Measurements from ENCODE around the gene OR52K1.
"Not testable (repeated sequence)": the region's sequence is repeated elsewhere in the genome, so short reads cannot be mapped to it uniquely, and the experiment has no call there.

The OR52K1 gene

DNA sequence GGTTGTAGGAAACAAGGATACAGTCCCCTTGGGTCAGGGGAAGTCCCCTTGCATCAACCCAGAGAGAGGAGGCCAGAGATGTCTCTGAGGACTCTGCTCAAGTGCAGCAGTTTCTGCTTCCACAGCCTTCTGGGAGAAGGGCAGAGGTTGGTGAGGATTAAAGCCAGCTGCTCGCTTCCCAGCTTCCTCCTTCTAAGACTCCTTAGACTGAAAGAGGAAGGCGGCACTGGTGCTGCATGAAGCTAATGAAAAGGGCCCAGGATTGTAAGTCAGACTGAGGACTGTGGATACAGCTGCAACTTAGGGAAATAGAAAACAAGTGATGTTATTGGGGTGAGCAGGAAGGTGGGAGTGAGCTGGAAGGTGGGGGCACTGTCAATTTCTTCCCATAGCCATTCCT, at the start of gene OR52K1:
Gene OR52K1, plus strand, starts transcription at position 202 of the 400 bp plus-strand sequence. CDS start 6,255 bp downstream, outside the sequence.
- no peak for DNase-seq

DNA sequence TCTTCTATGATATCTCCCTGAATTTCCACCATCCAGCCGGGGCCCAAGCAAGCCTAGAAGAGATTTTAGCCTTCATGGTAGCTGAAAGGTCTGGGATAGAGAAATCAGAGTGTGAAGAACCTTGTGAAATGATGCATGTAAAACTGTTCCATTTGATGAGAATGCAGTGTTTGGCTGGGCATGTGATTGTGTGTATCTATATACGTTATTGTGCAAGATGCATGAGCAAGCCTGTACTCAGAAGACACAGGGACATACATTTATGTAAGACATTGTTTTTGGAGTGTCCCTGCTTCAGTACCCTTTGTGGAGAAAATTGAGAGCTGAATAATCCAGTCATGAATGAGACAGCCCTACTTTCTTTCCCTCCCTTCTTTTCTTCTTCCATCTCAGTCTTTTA, 48.6 kb upstream of the OR52K1 start:
- no peak for DNase-seq

DNA sequence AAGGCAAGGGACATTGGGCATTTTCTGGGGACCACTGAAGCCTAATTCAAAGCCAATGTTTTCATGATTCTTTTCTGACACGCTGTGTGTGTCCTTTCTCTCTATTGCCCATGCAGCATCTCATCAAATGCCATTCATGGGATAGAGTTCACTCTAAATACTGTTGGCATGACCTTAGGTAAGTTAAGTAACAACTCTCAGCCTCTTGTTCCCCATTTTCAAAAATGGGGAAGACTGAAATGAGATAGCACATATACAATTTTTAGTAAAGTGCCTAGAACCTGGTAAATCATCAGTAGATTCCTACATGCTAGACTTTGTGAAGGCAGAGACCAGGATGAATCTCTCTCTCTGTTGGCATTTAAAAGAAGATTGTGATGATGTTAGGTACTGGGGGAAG, 46.0 kb upstream of the OR52K1 start:
- DNase-seq = no peak

DNA sequence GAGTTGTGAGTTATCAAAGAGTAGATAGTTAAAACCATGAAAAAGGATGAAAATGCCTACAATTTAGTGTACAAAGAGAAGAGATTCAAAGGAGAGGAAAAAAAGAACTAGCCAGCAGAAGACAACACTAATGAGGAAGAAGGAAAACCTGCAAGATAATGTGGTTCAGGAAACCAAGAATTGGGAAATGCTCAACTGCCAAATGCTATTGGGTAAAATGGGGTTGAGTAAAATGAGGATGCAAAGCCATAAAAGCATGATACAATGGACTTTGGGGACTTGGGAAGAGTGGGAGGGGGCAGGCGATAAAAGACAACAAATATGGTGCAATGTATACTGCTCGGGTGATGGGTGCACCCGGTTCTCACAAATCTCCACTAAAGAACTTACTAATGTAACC, 40.9 kb upstream of the OR52K1 start:
- no peak for DNase-seq

DNA sequence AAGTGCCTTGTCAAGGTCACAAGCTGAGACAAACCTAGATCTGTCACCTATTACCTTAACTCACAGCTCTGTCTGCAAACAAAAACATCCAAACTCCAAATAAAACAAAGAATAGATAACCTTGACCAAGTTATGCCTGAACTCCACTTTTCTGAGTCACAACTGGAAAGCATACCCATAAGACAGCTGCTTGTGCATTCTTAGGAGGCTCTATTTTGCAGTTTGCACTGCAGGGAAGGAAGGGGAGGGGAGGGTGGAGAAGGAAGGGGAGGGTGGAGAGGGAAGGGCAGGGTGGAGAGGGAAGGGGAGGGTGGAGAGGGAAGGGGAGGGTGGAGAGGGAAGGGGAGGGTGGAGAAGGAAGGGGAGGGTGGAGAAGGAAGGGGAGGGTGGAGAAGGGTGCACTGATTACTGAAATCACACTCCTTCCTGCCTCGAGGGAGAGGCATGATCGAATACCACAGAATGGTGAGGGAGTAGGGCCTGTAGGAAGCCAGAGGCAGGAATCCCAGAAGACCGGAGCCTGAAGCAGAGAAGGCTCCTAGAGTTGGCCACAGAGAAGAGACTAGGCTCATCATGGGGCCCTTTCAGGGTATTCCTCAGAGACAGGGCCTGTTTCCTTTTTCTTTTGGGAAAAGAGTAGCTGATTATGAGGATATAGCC, 39.1 kb upstream of the OR52K1 start:
- DNase-seq = no peak

DNA sequence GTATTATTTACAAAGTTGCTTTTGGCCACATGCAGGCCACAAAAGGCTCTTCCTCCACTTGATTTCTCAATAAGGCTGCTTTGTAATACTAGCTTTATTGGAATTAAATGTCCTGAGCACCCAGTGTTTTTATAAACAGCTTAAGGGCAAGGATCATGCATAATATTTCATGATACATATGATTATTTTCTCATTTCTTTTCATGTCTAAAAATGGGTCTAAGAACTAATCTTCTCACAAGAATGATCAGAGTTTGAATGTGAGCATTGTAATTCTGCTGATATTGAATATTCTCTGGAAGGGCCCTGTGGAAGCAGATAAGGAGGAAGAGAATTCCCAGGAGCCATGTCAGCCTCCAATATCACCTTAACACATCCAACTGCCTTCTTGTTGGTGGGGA, 33.5 kb upstream of the OR52K1 start, which contains the start of gene OR52K2:
Gene OR52K2, plus strand, starts transcription at position 301 of the 400 bp plus-strand sequence. Its CDS starts 45 bp downstream, at position 346.
- no peak for DNase-seq

DNA sequence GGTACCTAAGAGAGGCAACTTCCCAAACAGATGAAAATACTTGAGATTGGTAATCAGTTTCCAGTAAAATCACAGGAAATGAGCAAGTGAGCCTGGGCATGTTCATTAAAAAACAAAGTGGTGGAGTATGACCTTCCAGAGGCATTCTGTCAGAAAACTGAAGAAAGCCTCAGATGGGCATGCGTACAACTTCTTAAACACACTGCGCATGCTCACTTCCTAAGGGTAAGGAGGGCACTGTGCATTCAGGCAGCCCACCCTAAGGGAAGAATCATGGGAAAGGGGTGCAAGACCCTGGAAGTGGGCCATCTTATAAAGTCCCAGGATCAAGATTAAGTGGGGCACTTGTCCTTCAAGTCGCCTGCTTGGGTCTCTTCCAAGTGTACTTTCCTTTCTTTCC, 29.3 kb upstream of the OR52K1 start:
- no peak for DNase-seq

DNA sequence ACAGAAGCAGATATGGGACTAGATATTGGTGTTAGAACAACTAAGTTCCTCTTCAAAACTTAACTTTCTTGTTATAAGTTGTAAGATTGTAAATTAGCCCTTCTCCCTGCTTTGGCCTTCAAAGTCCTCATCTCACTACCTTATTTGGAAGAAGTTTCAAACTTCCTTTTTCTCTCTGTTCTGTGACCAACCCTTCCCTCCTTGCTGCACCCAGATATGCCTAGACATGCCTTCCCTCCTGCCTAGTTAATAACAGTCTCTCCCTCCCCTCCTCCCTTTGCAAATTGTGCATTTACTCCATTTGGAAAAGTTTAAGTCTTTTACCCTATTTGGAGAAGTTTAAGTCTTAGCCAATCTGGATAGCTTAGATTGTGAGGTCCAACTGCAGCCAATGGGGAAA, 28.4 kb upstream of the OR52K1 start:
- DNase-seq = no peak

DNA sequence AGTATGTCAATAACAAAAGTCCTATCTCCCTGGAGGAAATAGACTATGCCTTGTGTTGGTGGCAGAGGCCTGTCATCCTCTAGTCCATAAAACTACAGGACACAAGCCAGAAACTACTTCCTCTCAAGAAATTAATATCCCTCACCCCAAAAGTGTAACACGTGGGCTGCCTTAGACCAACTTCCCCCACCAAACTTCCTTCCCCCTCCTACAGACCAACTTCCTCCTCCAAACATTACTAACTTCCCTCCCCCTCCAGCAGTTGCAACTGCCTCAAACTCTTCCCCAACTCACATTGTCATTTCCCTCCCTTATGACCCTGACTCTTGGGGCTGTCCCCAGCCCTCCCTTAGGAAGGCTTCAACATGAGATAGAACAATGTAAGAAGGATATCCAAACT, 27.0 kb upstream of the OR52K1 start:
- DNase-seq = peak; percentile 16

DNA sequence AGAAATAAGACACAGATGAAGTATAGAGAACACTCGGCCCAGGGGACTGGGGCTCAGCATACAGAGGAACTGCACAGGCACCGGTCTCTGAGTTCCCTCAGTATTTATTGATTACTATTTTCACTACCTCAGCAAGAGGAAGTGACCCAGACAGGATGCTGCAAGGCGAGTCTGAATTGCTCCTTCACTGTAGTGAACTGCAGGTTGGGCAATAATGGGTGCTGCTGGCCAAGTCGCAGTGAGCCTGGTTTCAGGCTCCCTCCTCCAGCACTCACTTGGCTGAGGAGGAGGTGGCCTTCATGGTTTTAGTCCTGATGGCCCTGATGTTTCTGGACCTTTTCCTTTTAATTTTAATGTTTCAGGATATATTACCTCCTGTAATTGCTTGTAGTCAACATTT, 22.9 kb upstream of the OR52K1 start:
- peak; percentile 10 for DNase-seq

DNA sequence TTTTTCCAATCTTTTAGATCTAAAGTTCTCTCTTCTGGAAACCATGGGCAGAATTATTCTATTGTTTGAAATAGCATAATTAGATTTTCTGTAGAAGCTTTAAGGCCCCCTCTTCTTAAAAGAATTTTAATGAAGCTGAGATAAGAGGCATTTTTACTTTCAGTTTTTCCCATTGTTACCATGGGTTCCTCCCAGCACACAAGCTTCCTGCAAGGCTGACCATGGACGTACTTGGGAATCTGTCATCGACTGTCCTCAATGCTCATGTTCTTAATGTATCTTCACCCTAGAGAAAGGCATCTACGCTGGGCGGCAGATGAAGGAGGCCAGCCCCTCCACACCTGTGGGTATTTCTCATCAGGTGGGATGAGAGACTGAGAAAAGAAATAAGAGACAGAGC, 22.3 kb upstream of the OR52K1 start:
- no peak for DNase-seq

DNA sequence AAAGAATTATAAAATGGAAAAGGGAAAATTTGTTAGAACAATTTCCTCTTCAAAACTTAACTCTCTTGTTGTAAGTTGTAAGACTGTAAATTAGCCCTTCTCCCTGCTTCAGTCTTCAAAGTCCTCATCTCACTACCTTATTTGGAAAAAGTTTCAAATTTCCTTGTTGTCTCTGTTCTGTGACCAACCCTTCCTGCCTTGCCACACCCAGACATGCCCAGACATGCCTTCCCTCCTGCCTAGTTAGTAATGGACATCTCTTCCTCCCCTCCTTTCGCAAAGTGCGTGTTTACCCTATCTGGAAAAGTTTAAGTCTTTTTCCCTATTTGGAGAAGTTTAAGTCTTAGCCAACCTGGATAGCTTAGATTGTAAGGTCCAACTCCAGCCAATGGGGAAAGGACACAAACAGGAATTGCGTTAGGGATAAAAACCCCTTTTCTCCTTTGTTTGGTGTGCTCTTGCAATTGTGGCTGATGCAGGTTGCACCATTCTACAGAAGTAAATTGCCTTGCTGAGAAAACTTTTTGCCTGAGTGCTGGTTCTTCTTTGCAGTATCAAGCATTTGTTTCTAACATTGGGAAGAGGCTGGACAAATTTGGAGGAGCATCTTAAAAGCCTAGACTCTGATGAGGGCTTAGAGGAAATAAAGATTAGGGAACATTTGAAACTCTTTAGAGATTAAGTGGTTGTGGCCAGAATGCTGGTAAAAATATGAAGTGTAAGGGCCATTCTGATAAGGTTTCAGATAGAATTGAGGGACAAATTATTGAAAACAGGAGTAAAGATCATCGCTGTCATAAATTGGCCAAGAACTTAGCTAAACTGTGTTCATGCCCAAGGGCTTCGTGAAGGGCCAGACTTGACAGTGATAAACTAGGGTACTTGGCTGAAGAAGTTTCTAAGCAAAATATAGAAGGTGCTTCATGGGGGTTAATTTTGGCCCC, 18.0 kb upstream of the OR52K1 start:
- no peak for DNase-seq

DNA sequence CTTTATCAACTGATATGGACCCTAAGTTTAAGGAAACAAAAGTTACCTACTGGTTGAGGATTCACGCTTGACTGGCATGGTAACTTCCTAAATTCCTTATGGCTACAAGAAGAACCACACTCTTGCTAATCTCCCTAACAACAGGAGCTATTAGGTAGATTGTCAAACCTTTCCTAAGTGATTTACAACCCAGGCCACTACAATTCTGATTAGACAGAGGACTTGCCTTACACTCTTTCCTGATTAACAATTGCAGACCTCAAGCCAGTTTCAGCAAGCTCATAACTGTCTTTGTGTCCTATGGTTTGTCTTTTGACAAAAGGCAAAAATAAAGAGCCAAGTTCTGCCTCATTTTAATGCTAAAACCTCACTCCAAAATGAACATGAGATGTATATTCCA, 17.0 kb upstream of the OR52K1 start:
- no peak for DNase-seq

DNA sequence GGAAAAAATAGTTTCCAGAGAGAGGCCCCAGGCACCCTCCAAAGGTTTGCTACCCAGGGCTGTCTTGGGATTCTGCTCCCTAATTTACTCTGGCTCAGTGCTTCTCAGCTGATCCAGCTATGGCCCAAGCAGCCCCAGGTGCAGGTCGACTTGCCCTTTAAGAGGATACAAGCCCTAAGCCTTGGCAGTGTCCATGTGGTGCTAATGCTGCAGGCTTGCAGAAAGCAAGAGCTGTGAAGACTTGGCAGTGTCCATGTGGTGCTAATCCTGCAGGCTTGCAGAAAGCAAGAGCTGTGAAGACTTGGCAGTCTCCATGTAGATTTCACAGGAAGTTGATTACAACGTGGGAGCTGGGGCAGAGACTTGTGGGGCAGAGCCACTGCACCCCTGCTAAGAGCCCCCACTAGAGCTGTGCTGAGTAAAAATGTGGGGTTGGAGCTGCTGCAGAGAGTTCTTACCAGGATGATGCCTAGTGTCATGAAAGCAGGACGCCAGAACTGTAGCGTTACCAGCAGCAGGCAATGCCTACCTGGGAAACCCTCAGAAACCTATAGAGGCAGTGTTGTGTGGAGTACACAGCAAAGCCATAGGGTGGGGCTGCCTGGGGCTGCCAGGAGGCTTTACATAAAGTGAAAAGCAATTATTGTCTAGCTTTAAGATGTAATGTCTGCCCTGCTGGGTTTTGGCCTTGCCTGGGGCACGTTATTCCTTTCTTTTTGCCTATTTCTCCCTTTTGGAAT, 16.1 kb upstream of the OR52K1 start:
- no peak for DNase-seq

DNA sequence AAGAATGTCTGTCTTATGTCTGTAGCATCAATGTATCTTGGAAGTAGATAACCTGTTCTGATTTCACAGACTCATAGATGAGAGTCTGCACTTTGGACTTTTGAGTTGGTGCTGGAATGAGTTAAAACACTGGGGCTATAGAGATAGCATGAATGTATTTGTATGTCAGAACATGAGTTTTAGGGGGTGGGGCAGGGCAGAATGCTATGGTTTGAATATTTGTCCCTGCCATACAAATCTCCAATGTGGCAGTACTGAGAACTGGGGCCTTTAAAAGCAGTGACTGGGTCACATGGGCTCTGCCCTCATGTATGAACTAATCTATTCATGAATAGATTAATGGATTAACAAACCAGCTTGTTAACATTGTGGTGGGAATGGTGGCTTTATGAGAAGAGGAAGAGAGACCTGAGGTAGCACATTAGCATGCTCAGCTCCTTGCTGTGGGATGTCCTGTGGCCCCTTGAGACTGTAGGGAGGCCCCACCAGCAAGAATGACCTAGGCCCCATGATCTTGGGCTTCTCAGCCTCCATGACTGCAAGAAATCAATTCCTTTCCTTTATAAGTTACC, 15.5 kb upstream of the OR52K1 start:
- no peak for DNase-seq

DNA sequence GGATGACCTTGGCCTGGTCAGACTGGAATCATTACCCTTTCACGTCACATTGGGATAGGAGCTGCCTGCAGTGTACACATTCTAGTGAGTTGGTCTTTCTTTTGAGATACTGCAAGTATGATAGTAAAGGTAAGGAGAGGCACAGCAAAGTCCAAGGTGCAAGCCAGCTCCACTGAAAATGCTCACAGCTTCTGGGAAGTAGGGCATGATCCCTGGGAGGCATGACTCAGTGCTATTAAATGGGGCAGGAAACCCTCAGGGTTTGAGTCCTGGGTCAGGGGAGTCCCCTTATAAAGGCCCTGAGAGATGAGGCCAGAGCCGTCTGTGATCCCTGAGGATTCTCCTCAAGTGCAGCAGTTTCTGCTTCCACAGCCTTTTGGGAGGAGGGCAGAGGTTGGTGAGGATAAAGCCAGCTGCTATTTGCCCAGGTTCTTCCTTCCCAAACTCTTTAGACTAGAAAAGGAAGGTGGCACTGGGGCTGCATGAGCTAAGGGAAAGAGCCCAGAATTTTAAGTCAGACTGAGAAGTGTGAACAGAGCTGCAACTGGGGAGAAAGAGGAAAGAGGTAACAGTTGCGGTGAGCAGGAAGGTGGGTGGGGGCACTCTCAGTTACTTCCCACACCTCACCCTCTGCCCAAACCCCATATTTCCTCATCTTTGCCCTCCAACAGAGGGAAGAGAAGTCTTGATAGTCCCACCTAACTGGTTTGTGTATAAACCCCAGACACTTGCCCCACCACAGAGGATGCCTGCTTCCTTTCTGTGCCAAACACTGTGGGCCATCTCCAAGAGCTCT, 14.4 kb upstream of the OR52K1 start:
- DNase-seq = no peak

DNA sequence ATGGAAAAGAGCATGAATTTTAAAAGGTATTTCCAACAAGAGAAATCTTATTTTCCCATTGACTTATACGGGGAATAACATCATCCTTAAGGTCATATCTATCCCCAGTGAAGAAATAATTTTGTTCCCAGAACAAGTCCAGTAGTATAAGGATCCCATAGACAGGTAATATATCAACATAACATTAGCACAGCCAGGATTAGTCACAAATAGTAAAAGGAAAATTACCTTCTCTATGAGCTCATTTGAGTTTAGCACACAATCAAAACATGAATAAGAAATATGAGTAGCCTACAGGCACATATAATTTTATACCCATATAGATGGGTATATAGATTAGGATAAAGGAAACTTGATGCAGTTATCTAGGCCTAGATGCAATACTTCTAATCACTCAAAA, 2.8 kb upstream of the OR52K1 start:
- DNase-seq = no peak

DNA sequence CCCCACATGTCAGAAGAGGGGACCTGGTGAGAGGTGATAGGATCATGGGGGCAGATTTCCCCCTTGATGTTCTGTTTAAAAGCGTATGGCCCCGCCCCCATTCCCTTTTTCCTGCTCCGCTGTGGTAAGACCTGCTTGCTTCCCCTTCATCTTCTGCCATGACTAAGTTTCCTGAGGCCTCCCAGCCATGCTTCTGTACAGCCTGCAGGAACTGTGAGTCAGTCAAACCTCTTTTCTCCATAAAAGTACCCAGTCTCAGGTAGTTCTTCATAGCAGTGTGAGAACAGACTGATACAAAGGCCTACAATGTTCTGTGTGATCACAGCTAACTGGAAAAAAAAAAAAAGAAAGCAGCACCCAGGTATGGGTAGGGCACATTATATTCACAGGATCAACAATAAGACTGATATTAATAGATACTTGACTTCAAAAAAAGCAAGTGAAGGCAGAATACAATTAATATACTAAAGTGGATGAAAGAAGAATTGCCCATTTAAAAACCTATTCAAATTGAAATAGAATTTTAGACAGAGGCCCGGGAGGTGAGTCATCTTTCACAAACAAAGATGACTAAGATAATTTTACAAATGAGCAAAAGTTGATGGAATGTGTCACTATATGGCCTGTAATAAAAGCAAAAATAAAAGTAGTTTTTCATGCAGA, 1.7 kb upstream of the OR52K1 start:
- DNase-seq = no peak

DNA sequence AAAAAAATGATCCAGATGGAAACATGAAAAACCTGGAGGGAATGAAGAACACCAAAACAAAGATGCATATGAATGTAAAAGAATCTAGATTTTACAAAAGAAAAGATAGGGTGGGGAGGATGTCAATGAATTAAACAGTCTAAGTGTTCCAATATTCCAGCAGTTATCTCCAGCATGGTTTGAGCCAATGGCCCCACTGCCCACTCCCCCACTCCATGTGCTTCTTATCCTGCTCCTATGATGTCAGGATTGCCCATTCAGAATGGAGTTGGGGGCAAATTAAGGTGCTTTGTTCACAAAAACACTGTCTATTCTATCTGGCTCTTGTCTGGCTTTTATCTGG, 1.2 kb upstream of the OR52K1 start:
- DNase-seq = no peak

DNA sequence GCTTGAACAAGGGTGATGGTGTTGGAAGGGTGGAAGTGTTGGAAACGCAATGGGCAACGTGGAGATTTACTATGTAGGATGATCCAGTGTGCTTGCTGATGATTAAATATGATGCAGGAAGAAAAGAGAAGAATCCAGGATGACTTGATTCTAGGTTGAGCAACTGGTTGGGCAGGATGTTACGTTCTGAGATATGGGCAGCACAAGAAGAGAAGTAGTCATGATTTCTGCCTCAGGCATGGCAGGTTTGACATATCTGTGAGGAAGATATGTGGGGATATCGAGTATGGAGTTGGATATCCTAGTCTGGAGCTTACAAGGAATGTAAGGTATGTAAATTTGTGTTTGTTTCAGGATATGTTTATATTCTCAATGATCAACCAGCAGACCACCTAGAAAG, 1.9 kb downstream of the OR52K1 start:
- DNase-seq = no peak

DNA sequence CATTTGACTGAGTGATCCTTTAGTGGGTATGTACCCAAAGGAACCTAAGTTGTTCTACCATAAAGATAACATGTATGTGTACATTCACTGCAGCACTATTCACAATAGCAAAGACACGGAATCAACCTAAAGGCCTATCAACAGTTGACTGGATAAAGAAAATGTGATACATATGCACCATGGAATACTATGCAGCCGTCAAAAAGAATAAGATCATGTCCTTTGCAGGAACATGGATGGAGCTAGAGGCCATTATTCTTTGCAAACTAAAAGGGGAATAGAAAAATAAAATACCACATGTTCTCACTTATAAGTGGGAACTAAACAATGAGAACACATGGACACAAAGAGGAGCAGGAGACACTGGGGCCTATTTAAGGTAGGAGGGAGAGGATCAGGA, 9.0 kb downstream of the OR52K1 start:
- not testable (repeated sequence) for DNase-seq
